Hepatocyte (in vitro differentiated cells): Measurements from ENCODE around the gene RACK1. TPM values are rescaled to one million over a fixed set of nuclear protein-coding genes. Genes with fewer than 3 reads are reported as not detected.
"Not testable (repeated sequence)": the region's sequence is repeated elsewhere in the genome, so short reads cannot be mapped to it uniquely, and the experiment has no call there.

ENCODE experiments used
- DNase-seq: peaks from one replicate; pipeline ENCODE4 v3.0.0-alpha.2; 2016; ENCODE audit warnings: low spot score
- H2AFZ ChIP-seq: fragments of 200-600 bp; sonication (generic); 2 replicates; pipeline ENCODE4 v1.6.0; 2016; ENCODE audit warnings: antibody characterized with exemption, mild to moderate bottlenecking
- H3K27ac ChIP-seq: fragments of 200-600 bp; sonication (generic); 2 replicates; pipeline ENCODE4 v1.5.1; 2016; ENCODE audit warnings: mild to moderate bottlenecking
- H3K27me3 ChIP-seq: fragments of 200-600 bp; sonication (generic); 2 replicates; pipeline ENCODE4 v1.6.1; 2016
- H3K36me3 ChIP-seq: fragments of 200-600 bp; sonication (generic); replicated peaks from 2 replicates; pipeline ENCODE4 v1.5.1; 2016; ENCODE audit warnings: low read depth; ENCODE audit not compliant: insufficient read depth
- H3K4me1 ChIP-seq: fragments of 200-600 bp; sonication (generic); 2 replicates; pipeline ENCODE4 v1.5.1; 2016; ENCODE audit warnings: mild to moderate bottlenecking, moderate library complexity; ENCODE audit not compliant: insufficient read depth
- H3K4me2 ChIP-seq: fragments of 200-600 bp; sonication (generic); 2 replicates; pipeline ENCODE4 v1.6.0; 2016
- H3K4me3 ChIP-seq: fragments of 200-600 bp; sonication (generic); 2 replicates; pipeline ENCODE4 v1.5.1; 2016; ENCODE audit warnings: mild to moderate bottlenecking
- H3K79me2 ChIP-seq: fragments of 200-600 bp; sonication (generic); 2 replicates; pipeline ENCODE4 v1.6.0; 2017; ENCODE audit warnings: mild to moderate bottlenecking
- H3K9me2 ChIP-seq: fragments of 200-600 bp; sonication (generic); replicated peaks from 2 replicates; pipeline ENCODE4 v1.6.0; 2017; ENCODE audit warnings: mild to moderate bottlenecking; ENCODE audit not compliant: insufficient read depth
- H3K9me3 ChIP-seq: fragments of 200-600 bp; sonication (generic); 2 replicates; pipeline ENCODE4 v1.5.1; 2016; ENCODE audit warnings: low read depth, mild to moderate bottlenecking
- H4K20me1 ChIP-seq: fragments of 200-600 bp; sonication (generic); 2 replicates; pipeline ENCODE4 v1.6.0; 2016; ENCODE audit warnings: mild to moderate bottlenecking; ENCODE audit not compliant: insufficient read depth, poor library complexity, severe bottlenecking
- CTCF ChIP-seq: fragments of 200-600 bp; sonication (generic); IDR thresholded peaks from 2 replicates; pipeline ENCODE4 v1.5.1; 2016; ENCODE audit warnings: antibody characterized with exemption, mild to moderate bottlenecking; ENCODE audit not compliant: poor library complexity
- EZH2 ChIP-seq: fragments of 200-600 bp; sonication (generic); IDR thresholded peaks from 2 replicates; pipeline ENCODE4 v1.6.1; 2016; ENCODE audit warnings: antibody characterized with exemption, mild to moderate bottlenecking, borderline replicate concordance
- EZH2phosphoT487 ChIP-seq: fragments of 200-600 bp; sonication (generic); IDR thresholded peaks from one replicate; pipeline ENCODE4 v1.6.1; 2018; ENCODE audit warnings: antibody characterized with exemption, mild to moderate bottlenecking, low read depth, moderate library complexity; ENCODE audit not compliant: unreplicated experiment, severe bottlenecking
- WGBS: methylation state at CpG from one replicate; pipeline ENCODE4 v1.1.6; 2016; ENCODE audit warnings: low lambda C conversion rate; ENCODE audit errors: missing lambda C conversion rate; 5-methylcytosine and 5-hydroxymethylcytosine counted together
- polyA plus RNA-seq: library from polyadenylated mRNA; unstranded; fragments of >200 nt; fragmentation: Nextera tagmentation; extraction: Ambion mirVana; gene quantifications from 2 replicates; pipeline ENCODE4 v1.2.1, GENCODE V29; 2016
- total RNA-seq: library from RNA; depleted of rRNA; stranded (reverse); fragments of >200 nt; gene quantifications from 2 replicates; pipeline ENCODE4 v1.2.3, GENCODE V29; 2014

The RACK1 gene
- total and polyA plus RNA-seq, 2 experiments from 2014 or later, result 680 to 2,199 TPM

GRCh38 chr5:181281077-181281983 is 37.6 kb upstream of the RACK1 start:
- H4K20me1 ChIP-seq, result peaks cover 39% of the 10 kb centered on the region
- no peaks in the 10 kb centered on the region for H3K9me2 ChIP-seq
- H3K4me3 ChIP-seq, result peak overlapping the region; percentile 84
- TF ChIP-seq EZH2, result no peak
- no peak for TF ChIP-seq EZH2phosphoT487
- no peak for TF ChIP-seq CTCF
- no peaks in the 10 kb centered on the region for H3K9me3 ChIP-seq
- peaks cover 49% of the 10 kb centered on the region for H3K79me2 ChIP-seq
- peak overlapping the region; percentile 76 for H2AFZ ChIP-seq
- peaks cover 6% of the 10 kb centered on the region for H3K4me1 ChIP-seq
- no peaks in the 10 kb centered on the region for H3K36me3 ChIP-seq
- peak overlapping the region; percentile 79 for H3K4me2 ChIP-seq
- peak overlapping the region; percentile 96 for H3K27ac ChIP-seq
- DNase-seq, result peak; percentile 94
- no peaks in the 10 kb centered on the region for H3K27me3 ChIP-seq
- 1% methylated on average over 19 of the region's 40 CpGs for WGBS

- H3K9me3 ChIP-seq, result no peaks in the 10 kb centered on the region
- TF ChIP-seq CTCF (no peak), EZH2 (no peak), EZH2phosphoT487 (no peak)
- peak overlapping the region; percentile 25 for H3K27ac ChIP-seq
- H4K20me1 ChIP-seq, result peaks cover 30% of the 10 kb centered on the region
- peaks cover 6% of the 10 kb centered on the region for H3K4me1 ChIP-seq
- peaks cover 41% of the 10 kb centered on the region for H3K79me2 ChIP-seq
- H3K36me3 ChIP-seq, result no peaks in the 10 kb centered on the region
- H3K4me3 ChIP-seq, result peak overlapping the region; percentile 20
- WGBS, result 8% methylated on average over 5 of the region's 7 CpGs
- H3K4me2 ChIP-seq, result peak overlapping the region; percentile 79
- H3K9me2 ChIP-seq, result no peaks in the 10 kb centered on the region
- H2AFZ ChIP-seq, result peak overlapping the region; percentile 60
- H3K27me3 ChIP-seq, result no peaks in the 10 kb centered on the region
- no peak for DNase-seq
Measured at GRCh38 chr5:181280251-181280762, 36.6 kb upstream of the RACK1 start.

- H3K36me3 ChIP-seq, H3K27ac ChIP-seq, H3K9me3 ChIP-seq, H3K4me1 ChIP-seq, H3K79me2 ChIP-seq, H3K27me3 ChIP-seq, H3K9me2 ChIP-seq, H4K20me1 ChIP-seq, H3K4me3 ChIP-seq: not testable (repeated sequence)
- Histone ChIP-seq H2AFZ (peak overlapping the region; percentile 60), H3K4me2 (peak overlapping the region; percentile 76)
- TF ChIP-seq CTCF, result peak; percentile 44
- 7% methylated on average over 28 of the region's 28 CpGs for WGBS
- peak; percentile 85 for DNase-seq
Measured at GRCh38 chr5:181273433-181273744, 29.7 kb upstream of the RACK1 start.
